Pancreas (tissue), 10 donors: ENCODE data around the gene COIL. TPM values are rescaled to one million over a fixed set of nuclear protein-coding genes. Genes with fewer than 3 reads are reported as not detected.
"Not testable (repeated sequence)": the region's sequence is repeated elsewhere in the genome, so short reads cannot be mapped to it uniquely, and the experiment has no call there.

ENCODE experiments used
- ATAC-seq, 4 donors: fragments of 200-7000 bp; cut with Tn5 transposase; one replicate each; pipeline versions ENCODE4 v1.8.0 to v1.9.1; 2020; ENCODE audit warnings: mild to moderate bottlenecking in 4 of 4, moderate library complexity in 4 of 4
- DNase-seq, 6 donors: peaks; one replicate each; pipeline ENCODE4 v3.0.0-alpha.2; 2020
- FAIRE-seq: peaks from 2 replicates; lab custom pipeline; 2012; peaks lifted over from hg19 to GRCh38; lab: Jason Lieb, UNC
- H3K27ac ChIP-seq, 4 donors: fragments of 200-600 bp; sonication (generic); 1 replicate in 3 of 4; 2 replicates in 1 of 4; pipeline versions ENCODE4 v1.5.0 to v1.8.0; 2020
- H3K27me3 ChIP-seq, 4 donors: fragments of 200-600 bp; one replicate each; pipeline ENCODE4 v1.8.0; 2021
- H3K36me3 ChIP-seq, 3 donors: fragments of 200-600 bp; sonication (generic) in 1 of 3; one replicate each; pipeline versions ENCODE4 v1.5.0 to v1.8.0; 2020 to 2021
- H3K4me1 ChIP-seq, 3 donors: fragments of 200-600 bp; one replicate each; pipeline ENCODE4 v1.8.0; 2021
- H3K4me3 ChIP-seq, 4 donors: fragments of 200-600 bp; sonication (generic) in 2 of 4; one replicate each; pipeline versions ENCODE4 v1.5.0 to v1.8.0; 2020 to 2021
- H3K9me3 ChIP-seq, 4 donors: fragments of 200-600 bp; one replicate each; pipeline ENCODE4 v1.8.0; 2021
- WGBS, 2 donors: extraction: QIAGEN DNeasy Blood & Tissue Kit; methylation state at CpG; one replicate each; pipeline ENCODE4 v1.1.7; 2013; 5-methylcytosine and 5-hydroxymethylcytosine counted together
- intact Hi-C, 3 donors: fragments of 100-400 bp; cut with DNase I; formaldehyde crosslinking; loops; one replicate each; pipeline versions ENCODE4 v1.11.1 to v1.14.2; 2022
- polyA plus RNA-seq, 2 donors: library from polyadenylated mRNA; stranded (reverse); fragments of 200-250 nt; gene quantifications; one replicate each; pipeline ENCODE4 v1.2.3, GENCODE V29; 2013
- total RNA-seq, 6 donors: library from RNA; stranded (reverse); fragmentation: NEBNext Ultra II Directional in 4 of 6; extraction: Animal tissue kit (Norgen Biotek cat#: 25700) in 4 of 6; gene quantifications; one replicate each; pipeline versions ENCODE4 v1.2.1 to v1.2.4, GENCODE V29; 2021 to 2023
- TF ChIP-seq, protein P1 (sequence below), 4 donors: fragments of 200-600 bp; sonication (generic) in 3 of 4; IDR thresholded peaks; one replicate each; pipeline versions ENCODE4 v1.5.0 to v1.8.0; 2021; ENCODE audit warnings: antibody characterized with exemption in 4 of 4
- donor health status: healthy with polysubstance abuse.
- donor health status: DM: no; HTN: no; CAD: no; lungs with moderate emphysema.
- donor health status: DM: no; HTN: no; CAD: no.
- donor health status: control.
- donor health status: control.
- donor health status: Bipolar disorder and iron deficiency.
- donor health status: DM: yes; HTN: yes; CAD: no.
- donor health status: DM: no; HTN: no; CAD: no.
- donor health status: DM: no; HTN: no; CAD: no.
- donor health status: DM: yes; HTN: yes; CAD: no.

Gene COIL
- total and polyA plus RNA-seq, 8 donors = 3.6 to 8.6 (median 6.3) TPM

DNA sequence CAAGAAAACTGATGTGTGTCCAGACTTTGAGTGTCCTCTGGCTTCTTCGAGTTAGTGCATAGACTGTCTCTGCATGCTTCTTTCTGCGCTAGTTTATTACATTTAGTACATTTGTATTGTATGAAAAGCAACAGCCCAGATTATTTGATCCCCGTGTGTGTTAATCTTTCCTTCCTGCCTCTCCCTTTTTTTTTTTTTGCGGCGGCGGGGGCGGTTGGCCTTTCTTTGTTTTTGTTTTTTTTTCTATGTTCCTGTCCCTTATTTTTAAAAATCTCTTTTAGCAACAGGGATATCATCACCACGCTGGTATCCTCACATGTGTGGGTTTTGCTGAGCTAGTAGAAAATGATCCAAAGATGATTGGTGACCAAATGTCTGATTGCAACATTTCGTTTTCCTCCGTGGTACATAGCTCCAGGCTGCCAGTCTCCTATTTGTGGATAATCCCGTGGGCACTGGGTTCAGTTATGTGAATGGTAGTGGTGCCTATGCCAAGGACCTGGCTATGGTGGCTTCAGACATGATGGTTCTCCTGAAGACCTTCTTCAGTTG, 26.5 kb upstream of the COIL start:
- H3K4me1 ChIP-seq = peaks cover 0 to 10% (median 8%) of the 10 kb centered on the region in 3 donors
- intact Hi-C loops = no loop called here
- no peaks in the 10 kb centered on the region for H3K27me3 ChIP-seq
- FAIRE-seq (no peak), ATAC-seq (no peak), DNase-seq (no peak)
- no peaks in the 10 kb centered on the region for H3K36me3 ChIP-seq
- H3K27ac ChIP-seq = no peak overlapping the region
- no peaks in the 10 kb centered on the region for H3K9me3 ChIP-seq
- H3K4me3 ChIP-seq = no peak overlapping the region
- TF ChIP-seq, protein P1, sequence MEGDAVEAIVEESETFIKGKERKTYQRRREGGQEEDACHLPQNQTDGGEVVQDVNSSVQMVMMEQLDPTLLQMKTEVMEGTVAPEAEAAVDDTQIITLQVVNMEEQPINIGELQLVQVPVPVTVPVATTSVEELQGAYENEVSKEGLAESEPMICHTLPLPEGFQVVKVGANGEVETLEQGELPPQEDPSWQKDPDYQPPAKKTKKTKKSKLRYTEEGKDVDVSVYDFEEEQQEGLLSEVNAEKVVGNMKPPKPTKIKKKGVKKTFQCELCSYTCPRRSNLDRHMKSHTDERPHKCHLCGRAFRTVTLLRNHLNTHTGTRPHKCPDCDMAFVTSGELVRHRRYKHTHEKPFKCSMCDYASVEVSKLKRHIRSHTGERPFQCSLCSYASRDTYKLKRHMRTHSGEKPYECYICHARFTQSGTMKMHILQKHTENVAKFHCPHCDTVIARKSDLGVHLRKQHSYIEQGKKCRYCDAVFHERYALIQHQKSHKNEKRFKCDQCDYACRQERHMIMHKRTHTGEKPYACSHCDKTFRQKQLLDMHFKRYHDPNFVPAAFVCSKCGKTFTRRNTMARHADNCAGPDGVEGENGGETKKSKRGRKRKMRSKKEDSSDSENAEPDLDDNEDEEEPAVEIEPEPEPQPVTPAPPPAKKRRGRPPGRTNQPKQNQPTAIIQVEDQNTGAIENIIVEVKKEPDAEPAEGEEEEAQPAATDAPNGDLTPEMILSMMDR (IDR thresholded peaks at IDR 0.05) = no peak
- WGBS, 2 donors = 78 to 86% methylated on average over 11 of the region's 11 CpGs

DNA sequence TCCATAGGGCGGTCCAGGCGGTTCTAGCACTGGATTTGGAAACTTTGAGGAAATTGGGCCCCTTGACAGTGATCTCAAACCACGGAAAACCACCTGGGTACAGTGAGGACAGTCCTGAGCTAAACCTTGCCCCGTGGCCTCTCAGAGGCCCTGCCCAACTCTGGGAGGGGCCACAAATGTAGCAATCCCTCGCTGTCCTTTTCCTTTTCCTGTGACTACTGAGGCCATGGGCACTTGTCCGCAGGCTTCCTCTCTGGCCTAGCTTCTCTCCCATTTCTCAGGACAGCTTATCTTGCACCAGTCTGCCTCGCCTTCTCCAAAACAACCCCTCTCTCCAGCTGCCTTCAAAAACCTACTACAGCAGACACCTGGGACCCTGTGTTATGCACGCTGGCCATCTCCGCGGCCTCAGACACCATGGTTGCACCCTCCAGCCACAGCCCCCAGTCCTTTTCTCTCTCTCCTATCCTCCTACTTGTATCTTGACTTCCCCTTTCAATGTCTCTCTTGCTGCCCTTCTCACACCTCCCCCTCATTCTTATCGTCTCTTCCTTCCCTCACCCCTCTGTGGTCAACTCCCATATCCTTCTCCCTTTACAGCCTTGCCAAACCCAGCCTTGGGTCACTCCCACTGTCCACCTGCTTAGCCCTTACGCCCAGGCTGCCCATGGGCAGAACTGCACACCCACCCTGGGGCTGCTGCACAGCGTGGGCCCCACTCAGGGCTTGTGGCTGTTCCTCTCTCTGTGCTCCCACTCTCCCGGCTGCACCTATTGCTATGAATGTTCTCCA, 24.7 kb upstream of the COIL start:
- no peak for DNase-seq

DNA sequence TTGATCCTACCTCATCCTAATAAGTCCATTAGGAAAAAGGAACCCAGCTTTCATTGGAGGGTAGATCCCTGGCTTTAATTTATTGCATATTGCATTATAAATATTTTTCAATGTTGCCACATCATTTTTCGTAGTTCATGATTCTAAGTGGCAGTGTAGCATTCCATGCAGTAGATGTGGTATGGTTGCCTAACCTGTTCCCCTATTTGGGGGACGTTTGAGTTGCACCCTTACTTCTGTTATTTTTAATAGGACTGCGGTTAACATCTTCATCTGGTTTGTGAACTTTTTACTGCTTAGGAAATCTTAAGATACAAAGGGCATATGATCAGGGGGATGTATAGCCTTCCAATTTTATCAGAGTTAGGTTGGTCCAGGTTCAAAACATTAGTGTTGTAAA, 22.5 kb upstream of the COIL start:
- FAIRE-seq (no peak), ATAC-seq (no peak), DNase-seq (no peak)
- TF ChIP-seq, protein P1 (IDR thresholded peaks at IDR 0.05) = no peak
- Histone ChIP-seq H3K27ac (no peak overlapping the region), H3K9me3 (no peaks in the 10 kb centered on the region), H3K4me3 (no peak overlapping the region), H3K4me1 (peaks cover 8 to 15% (median 10%) of the 10 kb centered on the region in 3 donors), H3K27me3 (no peaks in the 10 kb centered on the region), H3K36me3 (no peaks in the 10 kb centered on the region)
- WGBS, 2 donors = 72 to 77% methylated on average over 3 of the region's 3 CpGs
- intact Hi-C loops = no loop called here

More for the DNA sequence above, 24.7 kb upstream of the COIL start:
- Histone ChIP-seq H3K27ac (no peak overlapping the region), H3K27me3 (no peaks in the 10 kb centered on the region), H3K9me3 (no peaks in the 10 kb centered on the region), H3K36me3 (no peaks in the 10 kb centered on the region), H3K4me1 (peaks cover 0 to 10% (median 8%) of the 10 kb centered on the region in 3 donors), H3K4me3 (no peak overlapping the region)
- no peak for FAIRE-seq
- intact Hi-C loops = no loop called here
- WGBS, 2 donors = 90 to 93% methylated on average over 14 of the region's 14 CpGs
- TF ChIP-seq, protein P1 (IDR thresholded peaks at IDR 0.05) = no peak
- peak in 2 of 4 donors; percentile 50 to 74 for ATAC-seq

DNA sequence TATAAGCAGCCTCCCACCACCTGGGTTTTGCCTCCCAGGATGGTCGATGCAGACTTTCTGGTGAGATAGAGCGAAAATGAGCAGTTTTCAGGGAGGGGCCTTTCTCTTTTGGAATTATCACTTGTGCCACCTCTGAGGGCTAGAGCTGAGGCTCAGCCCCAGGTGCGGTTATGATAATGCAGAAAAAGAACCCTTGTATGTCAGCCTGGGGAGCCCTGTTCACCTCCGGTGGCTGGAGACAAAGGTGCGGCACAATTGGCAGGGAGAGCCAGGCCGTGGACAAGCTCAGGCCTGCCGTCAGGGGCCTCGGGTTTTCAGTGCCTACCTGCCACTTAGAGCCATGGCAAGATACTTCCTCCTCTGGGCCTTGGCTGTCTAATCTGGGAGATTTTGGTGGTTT, 21.5 kb upstream of the COIL start:
- WGBS, 2 donors = 91% methylated on average over 8 of the region's 8 CpGs
- TF ChIP-seq, protein P1 (IDR thresholded peaks at IDR 0.05) = no peak
- H3K36me3 ChIP-seq = no peaks in the 10 kb centered on the region
- FAIRE-seq = no peak
- ATAC-seq = no peak
- peaks cover 0 to 13% (median 7%) of the 10 kb centered on the region in 3 donors for H3K4me1 ChIP-seq
- H3K27ac ChIP-seq = no peak overlapping the region
- no peaks in the 10 kb centered on the region for H3K27me3 ChIP-seq
- H3K9me3 ChIP-seq = no peaks in the 10 kb centered on the region
- intact Hi-C loops = no loop called here
- DNase-seq = no peak
- no peak overlapping the region for H3K4me3 ChIP-seq

DNA sequence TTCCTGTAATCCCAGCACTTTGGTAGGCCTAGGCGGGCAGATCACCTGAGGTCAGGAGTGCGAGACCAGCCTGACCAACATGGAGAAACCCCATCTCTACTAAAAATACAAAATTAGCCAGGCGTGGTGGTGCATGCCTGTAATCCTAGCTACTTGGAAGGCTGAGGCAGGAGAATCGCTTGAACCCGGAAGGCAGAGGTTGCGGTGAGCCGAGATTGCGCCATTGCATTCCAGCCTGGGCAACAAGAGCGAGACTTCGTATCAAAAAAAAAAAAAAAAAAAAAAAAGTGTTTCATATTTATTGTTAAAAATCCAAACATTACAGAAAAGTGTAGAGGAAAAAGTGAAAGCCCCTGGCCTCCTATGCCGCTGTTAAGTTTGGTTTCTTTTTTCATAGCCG, 19.7 kb upstream of the COIL start:
- H3K27me3 ChIP-seq, H3K36me3 ChIP-seq, FAIRE-seq, H3K27ac ChIP-seq, DNase-seq, ATAC-seq, intact Hi-C loops, H3K9me3 ChIP-seq, H3K4me3 ChIP-seq: not testable (repeated sequence)
- 94 to 97% methylated on average over 12 of the region's 12 CpGs for WGBS, 2 donors
- peaks cover 0 to 13% (median 7%) of the 10 kb centered on the region in 3 donors for H3K4me1 ChIP-seq
